Thyroid gland (tissue), 4 donors: ENCODE data around the gene MNT. TPM values are rescaled to one million over a fixed set of nuclear protein-coding genes. Genes with fewer than 3 reads are reported as not detected.

Source experiments
- DNase-seq, 2 donors: peaks; one replicate each; pipeline ENCODE4 v3.0.0-alpha.2; 2019
- H3K27ac ChIP-seq, 3 donors: fragments of 200-600 bp; sonication (generic); 1 replicate in 2 of 3; 2 replicates in 1 of 3; pipeline ENCODE4 v1.5.1; 2016 to 2019; ENCODE audit warnings: mild to moderate bottlenecking in 1 of 3, moderate library complexity in 1 of 3
- H3K27me3 ChIP-seq: fragments of 200-600 bp; sonication (generic); one replicate; pipeline ENCODE4 v1.5.1; 2019
- H3K36me3 ChIP-seq, 2 donors: fragments of 200-600 bp; sonication (generic); one replicate each; pipeline ENCODE4 v1.5.1; 2016 to 2019
- H3K4me1 ChIP-seq, 2 donors: fragments of 200-600 bp; sonication (generic); one replicate each; pipeline ENCODE4 v1.5.1; 2017 to 2019
- H3K4me3 ChIP-seq, 3 donors: fragments of 200-600 bp; sonication (generic); replicated peaks in 1 of 3; 1 replicate in 2 of 3; 2 replicates in 1 of 3; pipeline ENCODE4 v1.5.1; 2016; ENCODE audit warnings: mild to moderate bottlenecking in 1 of 3
- H3K9me3 ChIP-seq: fragments of 200-600 bp; sonication (generic); one replicate; pipeline ENCODE4 v1.5.1; 2017
- CTCF ChIP-seq, 6 experiments: fragments of 200-600 bp in 3 of 6; fragments of 450-650 bp in 3 of 6; sonication (generic) in 3 of 6; IDR thresholded peaks; one replicate each; pipeline ENCODE4 v1.5.1; 2016 to 2019; ENCODE audit warnings: antibody characterized with exemption in 6 of 6, mild to moderate bottlenecking in 2 of 6, inconsistent platforms in 1 of 6, moderate library complexity in 1 of 6
- POLR2A ChIP-seq, 2 donors: fragments of 450-650 bp; IDR thresholded peaks; one replicate each; pipeline ENCODE4 v1.6.1; 2017; ENCODE audit warnings: antibody characterized with exemption in 2 of 2, mild to moderate bottlenecking in 2 of 2, moderate library complexity in 1 of 2
- WGBS, 2 donors: methylation state at CpG; one replicate each; pipeline ENCODE4 v1.1.5; 2017; 5-methylcytosine and 5-hydroxymethylcytosine counted together
- intact Hi-C: fragments of 100-400 bp; cut with DNase I; formaldehyde crosslinking; loops from one replicate; pipeline ENCODE4 v1.15.1; 2023
- total RNA-seq, 4 donors: library from RNA; depleted of rRNA; stranded (reverse); fragments of >200 nt; gene quantifications; one replicate each; pipeline ENCODE4 v1.2.3, GENCODE V29; 2016

Gene MNT
- total RNA-seq, 4 donors from 2014 or later = 8.2 to 28.9 (median 10.9) TPM

GRCh38 chr17:2390199-2390836 is 10.5 kb downstream of the MNT start:
- peaks cover 6 to 12% of the 10 kb centered on the region in 2 donors for H3K36me3 ChIP-seq
- 79 to 84% methylated on average over 9 to 12 of the region's 12 CpGs for WGBS, 2 donors
- no peak for DNase-seq
- H3K4me1 ChIP-seq = peaks cover 48 to 57% of the 10 kb centered on the region in 2 donors
- intact Hi-C loops = no loop called here
- no peaks in the 10 kb centered on the region for H3K9me3 ChIP-seq
- no peaks in the 10 kb centered on the region for H3K27me3 ChIP-seq
- H3K4me3 ChIP-seq = no peak overlapping the region
- TF ChIP-seq POLR2A (IDR thresholded peaks at IDR 0.05) = no peak
- no peak for TF ChIP-seq CTCF (IDR thresholded peaks at IDR 0.05)
- H3K27ac ChIP-seq = peak overlapping the region in 1 of 3 donors; percentile 95

GRCh38 chr17:2388683-2389055 is 12.2 kb downstream of the MNT start:
- no peak for TF ChIP-seq POLR2A (IDR thresholded peaks at IDR 0.05)
- TF ChIP-seq CTCF (IDR thresholded peaks at IDR 0.05) = no peak
- no peak overlapping the region for H3K4me3 ChIP-seq
- peaks cover 36 to 44% of the 10 kb centered on the region in 2 donors for H3K4me1 ChIP-seq
- peak overlapping the region in 1 of 3 donors; percentile 46 for H3K27ac ChIP-seq
- H3K27me3 ChIP-seq = no peaks in the 10 kb centered on the region
- no peaks in the 10 kb centered on the region for H3K9me3 ChIP-seq
- no peak for DNase-seq
- intact Hi-C loops = no loop called here
- 93 to 95% methylated on average over 15 of the region's 15 CpGs for WGBS, 2 donors
- H3K36me3 ChIP-seq = peaks cover 6 to 12% of the 10 kb centered on the region in 2 donors

- peaks cover 36 to 44% of the 10 kb centered on the region in 2 donors for H3K4me1 ChIP-seq
- TF ChIP-seq CTCF (IDR thresholded peaks at IDR 0.05) (no peak), POLR2A (IDR thresholded peaks at IDR 0.05) (no peak)
- DNase-seq = no peak
- intact Hi-C loops = no loop called here
- H3K27ac ChIP-seq = peak overlapping the region in 2 of 3 donors; percentile 92 to 97
- WGBS, 2 donors = 89 to 91% methylated on average over 21 of the region's 21 CpGs
- no peaks in the 10 kb centered on the region for H3K9me3 ChIP-seq
- H3K27me3 ChIP-seq = no peaks in the 10 kb centered on the region
- no peak overlapping the region for H3K4me3 ChIP-seq
- peaks cover 6 to 12% of the 10 kb centered on the region in 2 donors for H3K36me3 ChIP-seq
These were observed 12.7 kb downstream of the MNT start for GRCh38 chr17:2388020-2388682.

GRCh38 chr17:2387086-2388019 is 13.5 kb downstream of the MNT start:
- TF ChIP-seq POLR2A (IDR thresholded peaks at IDR 0.05) (no peak), CTCF (IDR thresholded peaks at IDR 0.05) (no peak)
- DNase-seq = no peak
- Histone ChIP-seq H3K27me3 (no peaks in the 10 kb centered on the region), H3K27ac (peak overlapping the region; percentile 90 to 97 (median 92)), H3K4me1 (peaks cover 41 to 52% of the 10 kb centered on the region in 2 donors), H3K9me3 (no peaks in the 10 kb centered on the region), H3K4me3 (no peak overlapping the region), H3K36me3 (peaks cover 6 to 12% of the 10 kb centered on the region in 2 donors)
- intact Hi-C loops = no loop called here
- 91 to 92% methylated on average over 22 to 30 of the region's 41 CpGs for WGBS, 2 donors
